GM13976 (cell line): ENCODE data around the gene ZFHX2.
"Not testable (repeated sequence)": the region's sequence is repeated elsewhere in the genome, so short reads cannot be mapped to it uniquely, and the experiment has no call there.

Source experiments
- DNase-seq: peaks from one replicate; pipeline ENCODE4 v3.0.0; 2012; ENCODE audit warnings: low spot score
- CTCF ChIP-seq: IDR thresholded peaks from 2 replicates; pipeline ENCODE4 v1.5.1; 2012; ENCODE audit warnings: borderline replicate concordance, mild to moderate bottlenecking; ENCODE audit not compliant: insufficient read depth; ENCODE audit errors: extremely low read depth, missing control alignments, control extremely low read depth
- in situ Hi-C: fragments of 300-500 bp; cut with MboI; formaldehyde crosslinking; loops from one replicate; pipeline ENCODE4 v1.12.0; 2022; ENCODE audit warnings: low sequenced_read_pairs, mixed read lengths, inconsistent platforms; ENCODE audit not compliant: unreplicated experiment

Gene ZFHX2

GRCh38 chr14:23551266-23552028, at the start of gene ZFHX2:
ZFHX2 (minus strand) TSS chr14:23551765; CDS start chr14:23535325, 16,440 bp downstream.
- peak; percentile 90 for DNase-seq
- no peak for TF ChIP-seq CTCF
- in situ Hi-C loops: no loop called here

- no peak for TF ChIP-seq CTCF
- no peak for DNase-seq
- in situ Hi-C loops: no loop called here
Measured at GRCh38 chr14:23600806-23601205, 49.2 kb upstream of the ZFHX2 start.

- DNase-seq: no peak
- no peak for TF ChIP-seq CTCF
- in situ Hi-C loops: no loop called here
Measured at GRCh38 chr14:23600322-23600707, 48.8 kb upstream of the ZFHX2 start.

GRCh38 chr14:23594191-23594590, 42.6 kb upstream of the ZFHX2 start:
- in situ Hi-C loops, DNase-seq: not testable (repeated sequence)

- in situ Hi-C loops: no loop called here
- DNase-seq: no peak
- no peak for TF ChIP-seq CTCF
Measured at GRCh38 chr14:23590198-23590597, 38.6 kb upstream of the ZFHX2 start.

- in situ Hi-C loops: no loop called here
- DNase-seq: no peak
- TF ChIP-seq CTCF: no peak
Measured at GRCh38 chr14:23589606-23590005, 38.0 kb upstream of the ZFHX2 start.

GRCh38 chr14:23588884-23589598, 37.5 kb upstream of the ZFHX2 start:
- TF ChIP-seq CTCF: peak; percentile 87
- peak; percentile 89 for DNase-seq
- in situ Hi-C loops: no loop called here

GRCh38 chr14:23584527-23585203, 33.1 kb upstream of the ZFHX2 start:
- DNase-seq, in situ Hi-C loops: not testable (repeated sequence)

- in situ Hi-C loops, DNase-seq: not testable (repeated sequence)
Measured at GRCh38 chr14:23583761-23584526, 32.4 kb upstream of the ZFHX2 start.
